ENCODE results near the gene KLHL14.

DNA sequence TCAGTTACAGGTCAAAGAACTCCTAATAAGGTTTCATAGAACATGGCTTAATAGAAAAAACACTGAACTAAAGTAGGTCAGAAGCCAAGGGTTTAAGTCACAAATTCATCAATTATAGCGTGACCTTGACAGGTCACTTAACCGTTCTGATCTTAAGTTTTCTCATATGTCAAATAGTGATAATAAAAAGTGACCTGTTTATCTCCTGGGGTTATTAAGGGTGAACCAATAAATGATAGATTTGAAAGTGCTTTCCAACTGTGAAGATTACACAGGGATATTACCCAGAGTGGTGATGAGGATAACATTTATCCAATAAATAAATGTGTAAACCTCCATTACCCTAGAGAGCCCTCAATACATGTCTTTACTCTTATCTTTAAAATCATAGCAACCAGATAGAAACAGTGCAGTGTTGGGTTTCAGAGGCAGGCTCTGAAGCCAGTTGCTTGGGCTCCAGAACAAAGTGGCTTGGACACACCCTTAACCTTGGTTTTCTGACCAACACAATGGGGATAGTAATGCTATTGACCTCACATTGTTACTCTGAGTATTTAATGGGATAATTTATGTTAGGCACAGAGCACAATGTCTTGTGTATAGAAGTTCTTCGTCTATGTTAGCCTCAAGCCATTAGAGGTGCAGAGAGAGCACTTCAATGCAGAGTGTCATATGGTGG, 48.6 kb downstream of the KLHL14 start:
- TF ChIP-seq, protein P1, sequence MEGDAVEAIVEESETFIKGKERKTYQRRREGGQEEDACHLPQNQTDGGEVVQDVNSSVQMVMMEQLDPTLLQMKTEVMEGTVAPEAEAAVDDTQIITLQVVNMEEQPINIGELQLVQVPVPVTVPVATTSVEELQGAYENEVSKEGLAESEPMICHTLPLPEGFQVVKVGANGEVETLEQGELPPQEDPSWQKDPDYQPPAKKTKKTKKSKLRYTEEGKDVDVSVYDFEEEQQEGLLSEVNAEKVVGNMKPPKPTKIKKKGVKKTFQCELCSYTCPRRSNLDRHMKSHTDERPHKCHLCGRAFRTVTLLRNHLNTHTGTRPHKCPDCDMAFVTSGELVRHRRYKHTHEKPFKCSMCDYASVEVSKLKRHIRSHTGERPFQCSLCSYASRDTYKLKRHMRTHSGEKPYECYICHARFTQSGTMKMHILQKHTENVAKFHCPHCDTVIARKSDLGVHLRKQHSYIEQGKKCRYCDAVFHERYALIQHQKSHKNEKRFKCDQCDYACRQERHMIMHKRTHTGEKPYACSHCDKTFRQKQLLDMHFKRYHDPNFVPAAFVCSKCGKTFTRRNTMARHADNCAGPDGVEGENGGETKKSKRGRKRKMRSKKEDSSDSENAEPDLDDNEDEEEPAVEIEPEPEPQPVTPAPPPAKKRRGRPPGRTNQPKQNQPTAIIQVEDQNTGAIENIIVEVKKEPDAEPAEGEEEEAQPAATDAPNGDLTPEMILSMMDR (IDR thresholded peaks at IDR 0.05), result no peak
- no peak for TF ChIP-seq POLR2A (IDR thresholded peaks at IDR 0.05)
- TF ChIP-seq POLR2AphosphoS5 (IDR thresholded peaks at IDR 0.05; ENCODE audit: insufficient read depth in 1 of 2, low read depth in 1 of 2), result no peak
